NCI-H1048 (cell line): Measurements from ENCODE around the gene TRIM40.
"Not testable (repeated sequence)": the region's sequence is repeated elsewhere in the genome, so short reads cannot be mapped to it uniquely, and the experiment has no call there.

Source experiments
- DNase-seq: peaks from one replicate; lab custom pipeline; 2025; lab: John Stamatoyannopoulos, UW

The TRIM40 gene

DNA sequence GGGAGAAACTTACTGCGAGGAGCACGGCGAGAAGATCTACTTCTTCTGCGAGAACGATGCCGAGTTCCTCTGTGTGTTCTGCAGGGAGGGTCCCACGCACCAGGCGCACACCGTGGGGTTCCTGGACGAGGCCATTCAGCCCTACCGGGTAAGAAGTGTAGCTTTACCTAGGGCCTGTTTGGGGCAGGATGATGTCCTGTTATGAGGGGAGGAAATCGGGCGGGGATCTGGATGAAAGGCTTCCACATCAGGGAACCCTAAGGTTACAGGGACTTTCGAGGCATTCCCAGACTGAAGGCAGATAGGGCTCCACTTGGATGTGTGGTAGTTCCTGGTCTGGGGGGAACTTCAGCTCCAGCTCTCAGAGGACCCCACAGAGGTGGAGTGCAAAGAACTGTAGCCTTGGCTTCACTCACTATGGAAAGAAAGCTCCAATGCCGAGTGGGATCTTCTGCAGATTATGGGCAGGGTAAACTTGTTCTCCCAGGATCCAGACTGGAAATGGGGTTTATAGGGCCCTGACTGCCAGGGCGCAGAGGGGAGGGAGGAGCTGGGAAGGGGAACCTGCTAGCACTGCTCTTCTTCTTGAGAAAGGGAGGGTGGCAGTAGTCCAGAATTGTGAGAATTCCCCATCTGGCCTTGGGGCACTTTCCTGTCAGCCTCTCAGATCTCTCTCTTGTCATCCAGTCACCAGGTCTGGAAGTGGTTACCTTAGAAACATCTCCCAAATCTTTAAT, 28.1 kb downstream of the TRIM40 start:
- DNase-seq, result no peak

DNA sequence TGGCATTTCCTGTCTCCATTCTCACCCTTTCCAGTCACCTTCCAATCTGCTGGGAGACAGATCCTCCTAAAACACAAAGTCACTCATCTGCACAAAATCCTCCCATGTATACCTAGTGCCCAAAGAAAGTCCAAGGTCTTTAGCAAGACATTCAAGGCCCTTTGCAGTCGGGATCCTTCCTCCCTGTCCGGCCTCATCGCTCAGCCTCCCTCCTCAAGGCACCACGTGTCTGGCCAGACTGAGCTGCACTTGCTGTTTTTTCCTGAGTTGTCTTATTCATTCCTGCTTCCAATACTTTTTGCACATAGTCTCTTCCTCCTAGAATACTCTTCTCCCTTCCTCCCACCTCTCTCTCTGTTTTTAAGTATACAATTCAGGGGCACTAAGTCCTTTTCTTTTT, 28.8 kb downstream of the TRIM40 start:
- no peak for DNase-seq

DNA sequence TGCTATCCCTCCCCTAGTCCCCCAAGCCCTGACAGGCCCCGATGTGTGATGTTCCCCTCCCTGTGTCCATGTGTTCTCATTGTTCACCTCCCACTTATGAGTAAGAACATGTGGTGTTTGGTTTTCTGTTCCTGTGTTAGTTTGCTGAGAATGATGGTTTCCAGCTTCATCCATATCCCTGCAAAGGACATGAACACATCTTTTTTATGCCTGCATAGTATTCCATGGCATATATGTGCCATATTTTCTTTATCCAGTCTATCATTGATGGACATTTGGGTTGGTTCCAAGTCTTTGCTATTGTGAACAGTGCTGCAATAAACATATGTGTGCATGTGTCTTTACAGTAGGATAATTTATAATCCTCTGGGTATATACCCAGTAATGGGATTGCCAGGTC, 29.3 kb downstream of the TRIM40 start:
- not testable (repeated sequence) for DNase-seq

DNA sequence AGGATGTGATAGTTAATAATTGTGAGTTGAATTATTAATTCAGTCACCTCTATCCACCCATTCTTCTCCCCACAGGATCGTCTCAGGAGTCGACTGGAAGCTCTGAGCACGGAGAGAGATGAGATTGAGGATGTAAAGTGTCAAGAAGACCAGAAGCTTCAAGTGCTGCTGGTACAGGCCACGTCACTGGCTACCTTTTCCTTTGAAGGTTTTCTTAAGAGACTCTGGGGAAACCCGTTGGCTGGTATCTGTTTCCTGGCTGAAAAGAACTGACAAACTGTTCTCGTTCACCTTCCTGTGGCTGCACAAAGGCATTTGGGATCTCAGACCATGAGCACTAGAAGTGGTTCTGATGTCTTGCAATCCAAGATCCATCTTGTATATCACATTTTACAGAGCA, 31.2 kb downstream of the TRIM40 start:
- no peak for DNase-seq

DNA sequence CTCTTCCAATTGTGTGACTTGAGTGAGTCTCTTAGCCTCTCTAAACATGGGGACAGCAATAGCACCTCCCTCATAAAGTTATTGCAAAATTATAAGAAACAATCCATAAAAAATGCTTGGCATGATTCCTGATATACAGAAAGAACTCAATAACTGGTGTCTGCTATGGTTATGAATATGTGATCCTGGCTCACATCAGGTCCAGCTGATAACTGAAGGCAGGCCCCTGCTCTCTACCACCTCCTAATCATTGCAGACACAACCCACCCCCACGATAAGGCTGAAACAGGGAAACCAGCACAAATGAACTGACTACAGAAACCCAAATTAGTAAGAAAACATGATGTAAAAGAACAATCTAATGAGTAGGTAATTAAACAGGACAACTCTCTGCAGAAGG, 32.8 kb downstream of the TRIM40 start:
- no peak for DNase-seq

DNA sequence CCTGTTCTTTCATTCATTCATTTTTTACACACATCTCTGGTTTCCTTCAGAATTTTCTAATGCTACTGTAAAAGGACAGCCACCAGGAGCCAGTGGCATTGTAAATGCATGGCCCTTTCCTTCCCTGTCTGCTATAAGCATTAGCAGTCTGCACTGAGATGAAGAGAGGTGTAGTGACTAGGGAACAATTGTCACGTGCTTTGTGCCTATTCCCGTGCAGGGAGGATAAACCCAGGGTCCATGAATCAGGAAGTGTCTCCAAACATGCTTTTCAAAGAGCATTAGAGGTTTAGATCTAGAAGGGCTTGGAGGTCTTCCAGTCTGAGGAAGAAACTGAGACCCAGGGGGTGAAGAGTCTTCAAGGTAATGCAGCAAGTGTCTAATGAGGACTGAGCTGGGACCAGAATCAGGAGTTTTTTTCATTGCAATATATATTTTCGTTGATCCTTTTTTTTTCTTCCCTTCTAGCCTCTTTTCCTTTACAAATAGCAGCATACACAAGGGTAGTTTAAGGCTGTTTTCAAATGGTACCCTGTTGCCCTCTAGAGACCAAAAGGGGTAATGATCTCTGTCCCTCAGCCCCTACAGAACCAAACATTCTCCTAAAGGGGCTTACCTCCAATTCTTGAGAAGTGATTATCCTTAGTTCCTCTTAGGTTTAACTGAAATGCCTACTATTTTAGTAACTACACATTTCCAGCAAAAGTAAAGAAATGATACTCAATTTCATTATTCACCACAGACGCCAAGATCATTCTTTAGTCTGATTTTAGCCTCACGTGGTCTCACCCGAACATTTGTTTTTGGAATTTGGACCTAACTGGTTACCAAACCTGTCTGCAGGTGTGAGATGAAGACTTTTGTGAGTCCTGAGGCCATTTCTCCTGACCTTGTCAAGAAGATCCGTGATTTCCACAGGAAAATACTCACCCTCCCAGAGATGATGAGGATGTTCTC, 34.0 kb downstream of the TRIM40 start:
- no peak for DNase-seq

DNA sequence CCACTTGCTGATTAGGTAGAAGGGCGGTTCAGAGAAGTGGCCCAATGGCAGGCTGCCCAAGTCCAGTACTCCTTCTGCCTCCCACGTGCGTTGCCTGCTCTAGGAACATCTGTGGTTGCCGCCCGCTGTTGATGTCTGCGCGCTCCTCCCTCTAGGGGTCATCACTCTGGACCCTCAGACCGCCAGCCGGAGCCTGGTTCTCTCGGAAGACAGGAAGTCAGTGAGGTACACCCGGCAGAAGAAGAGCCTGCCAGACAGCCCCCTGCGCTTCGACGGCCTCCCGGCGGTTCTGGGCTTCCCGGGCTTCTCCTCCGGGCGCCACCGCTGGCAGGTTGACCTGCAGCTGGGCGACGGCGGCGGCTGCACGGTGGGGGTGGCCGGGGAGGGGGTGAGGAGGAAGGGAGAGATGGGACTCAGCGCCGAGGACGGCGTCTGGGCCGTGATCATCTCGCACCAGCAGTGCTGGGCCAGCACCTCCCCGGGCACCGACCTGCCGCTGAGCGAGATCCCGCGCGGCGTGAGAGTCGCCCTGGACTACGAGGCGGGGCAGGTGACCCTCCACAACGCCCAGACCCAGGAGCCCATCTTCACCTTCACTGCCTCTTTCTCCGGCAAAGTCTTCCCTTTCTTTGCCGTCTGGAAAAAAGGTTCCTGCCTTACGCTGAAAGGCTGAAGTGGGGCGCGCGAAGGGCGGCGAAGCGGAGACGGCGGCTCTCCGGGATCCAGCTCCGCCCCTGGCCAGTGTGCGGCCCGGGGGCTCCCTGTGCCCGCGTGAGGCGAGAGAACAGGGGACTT, 35.9 kb downstream of the TRIM40 start:
- DNase-seq, result no peak

DNA sequence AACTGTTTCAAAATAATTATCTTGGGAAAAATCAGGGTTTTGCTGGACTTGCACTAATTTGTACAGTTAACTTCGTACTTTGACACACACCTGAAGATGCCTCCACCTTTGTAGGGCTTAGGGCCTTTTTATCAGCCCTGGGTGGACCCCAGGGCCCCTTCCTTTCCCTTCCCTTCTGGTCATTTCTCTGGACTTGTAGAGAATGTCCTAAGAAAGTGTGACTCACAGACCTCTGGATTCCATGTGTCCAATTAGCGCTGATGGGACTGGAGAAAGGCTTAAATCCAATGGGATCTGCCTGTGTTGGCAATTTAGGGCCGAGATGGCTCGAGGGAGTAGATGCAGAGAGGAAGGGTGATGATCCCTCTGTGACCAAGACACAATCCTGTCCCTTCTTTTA, 36.7 kb downstream of the TRIM40 start:
- DNase-seq, result no peak

DNA sequence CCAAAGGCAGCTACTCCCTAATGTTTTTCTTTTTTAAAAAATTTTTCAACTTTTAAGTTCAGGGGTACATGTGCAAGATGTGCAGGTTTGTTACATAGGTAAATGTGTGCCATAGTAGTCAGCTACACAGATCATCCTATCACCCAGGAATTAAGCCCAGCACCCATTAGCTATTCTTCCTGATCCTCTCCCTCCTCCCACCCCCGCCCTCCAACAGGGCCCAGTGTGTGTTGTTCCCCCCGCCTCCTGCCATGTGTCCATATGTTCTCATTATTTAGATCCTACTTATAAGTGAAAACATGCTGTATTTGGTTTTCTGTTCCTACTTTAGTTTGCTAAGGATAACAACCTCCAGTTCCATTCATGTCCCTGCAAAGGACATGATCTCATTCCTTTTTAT, 39.8 kb downstream of the TRIM40 start:
- no peak for DNase-seq

DNA sequence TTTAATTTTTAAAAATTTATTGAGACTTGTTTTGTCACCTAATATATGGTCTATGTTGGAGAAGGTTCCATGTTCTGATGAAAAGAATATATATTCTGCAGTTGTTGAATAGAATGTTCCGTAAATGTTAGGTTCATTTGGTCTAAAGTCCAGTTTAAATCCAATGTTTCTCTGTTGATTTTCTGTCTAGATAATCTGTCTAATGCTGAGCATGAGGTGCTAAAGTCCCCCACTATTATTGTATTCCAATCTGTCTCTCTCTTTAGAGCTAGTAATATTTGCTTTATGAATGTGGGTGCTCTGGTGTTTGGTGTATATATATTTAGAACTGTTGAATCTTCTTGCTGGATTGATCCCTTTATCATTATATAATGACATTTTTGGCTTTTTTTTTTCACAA, 42.9 kb downstream of the TRIM40 start:
- DNase-seq, result no peak

DNA sequence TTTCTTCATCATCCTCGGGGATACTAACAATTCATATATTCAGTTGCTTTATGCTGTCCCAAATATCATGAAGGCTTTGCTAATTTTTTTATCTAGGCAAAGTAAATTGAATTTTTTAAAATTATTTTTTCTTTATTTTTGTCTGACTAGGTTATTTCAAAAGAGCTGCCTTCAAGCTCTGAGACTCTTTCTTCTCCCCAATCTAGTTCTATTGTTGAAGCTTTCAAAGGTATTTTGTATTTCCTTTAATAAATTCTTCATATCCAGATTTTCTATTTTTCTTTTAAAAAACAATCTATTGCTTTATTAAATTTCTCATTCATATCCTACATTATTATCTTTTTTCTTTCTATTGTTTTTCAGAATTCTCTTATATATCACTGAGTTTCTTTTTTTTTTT, 44.2 kb downstream of the TRIM40 start:
- DNase-seq, result no peak

DNA sequence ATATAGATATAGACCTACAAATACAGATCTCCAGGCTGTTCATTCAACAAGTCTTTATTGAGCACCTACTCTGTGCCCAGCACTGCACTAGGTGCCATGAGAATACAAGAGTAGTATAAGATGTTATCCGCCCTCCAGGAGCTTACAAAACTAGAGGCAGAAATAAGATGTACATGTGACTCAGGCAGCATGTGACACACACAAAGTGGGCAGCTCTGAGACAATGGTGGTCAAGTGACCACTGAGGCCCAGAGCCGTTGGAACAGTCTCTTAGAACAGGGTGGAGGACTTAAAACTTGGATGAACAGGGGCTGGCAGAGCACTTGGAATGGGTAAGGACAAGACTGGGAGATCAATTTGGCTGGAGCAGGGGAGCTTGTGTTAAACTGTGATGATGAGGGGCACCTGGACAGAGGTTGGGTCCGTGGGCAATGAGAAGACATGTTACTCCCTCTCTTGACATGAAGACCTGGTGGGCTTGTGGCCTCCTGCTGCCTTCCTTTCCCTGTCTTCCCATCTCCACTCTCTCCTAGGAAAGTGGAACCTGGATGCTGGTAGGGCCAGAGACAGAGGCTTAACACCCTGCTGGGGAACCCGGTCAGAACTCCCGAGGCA, 48.6 kb downstream of the TRIM40 start:
- DNase-seq, result no peak

DNA sequence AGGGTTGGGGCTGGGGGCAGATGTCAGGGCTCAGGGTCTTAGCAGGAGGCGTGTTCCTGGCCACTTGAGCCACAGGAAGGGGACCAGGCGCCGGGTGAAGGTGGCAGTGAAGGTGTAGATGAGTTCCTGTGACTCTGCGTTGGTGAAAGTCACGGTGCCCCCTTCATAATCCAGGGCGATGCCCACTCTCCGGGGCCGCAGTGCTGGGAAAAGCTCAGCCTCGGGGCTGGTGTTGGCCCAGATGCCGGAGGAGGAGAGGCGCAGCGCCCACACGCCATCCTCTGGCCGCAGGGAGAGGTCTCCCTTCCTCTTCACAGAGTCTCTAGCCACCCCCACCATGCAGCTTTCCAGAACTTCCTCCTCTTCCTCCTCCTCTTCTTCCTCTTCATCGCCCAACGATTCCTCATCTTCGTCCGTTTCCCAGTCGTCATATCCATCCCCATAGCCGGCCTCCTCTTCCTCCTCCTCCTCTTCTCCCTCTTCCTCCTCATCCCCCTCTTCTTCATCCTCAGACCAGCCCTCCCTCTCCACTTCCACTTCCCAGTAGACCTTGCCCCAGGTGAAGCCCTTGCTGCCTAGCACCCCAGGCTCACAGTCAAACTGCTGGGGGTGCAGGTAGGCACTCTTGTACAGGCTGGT, 50.0 kb downstream of the TRIM40 start:
- DNase-seq, result no peak

DNA sequence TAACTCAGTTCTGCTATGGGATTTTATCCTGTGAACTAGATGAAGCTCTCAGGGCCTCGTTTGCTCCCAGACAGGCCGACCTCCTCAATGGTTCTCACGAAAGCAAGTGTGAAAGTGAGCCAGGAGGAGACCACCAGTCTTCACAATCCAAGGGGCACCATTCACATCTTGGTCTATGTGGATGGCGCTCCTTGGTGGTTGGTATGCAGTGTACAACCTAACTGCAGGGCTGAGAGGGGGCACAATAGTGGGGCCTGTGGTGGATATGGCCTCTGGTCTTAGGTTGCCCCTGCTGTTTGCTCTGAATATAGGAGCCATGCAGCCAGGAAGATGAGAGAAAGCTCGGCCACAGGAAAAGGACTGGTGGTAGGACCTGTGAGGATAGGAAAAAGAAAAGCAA, 52.6 kb downstream of the TRIM40 start:
- DNase-seq, result no peak

DNA sequence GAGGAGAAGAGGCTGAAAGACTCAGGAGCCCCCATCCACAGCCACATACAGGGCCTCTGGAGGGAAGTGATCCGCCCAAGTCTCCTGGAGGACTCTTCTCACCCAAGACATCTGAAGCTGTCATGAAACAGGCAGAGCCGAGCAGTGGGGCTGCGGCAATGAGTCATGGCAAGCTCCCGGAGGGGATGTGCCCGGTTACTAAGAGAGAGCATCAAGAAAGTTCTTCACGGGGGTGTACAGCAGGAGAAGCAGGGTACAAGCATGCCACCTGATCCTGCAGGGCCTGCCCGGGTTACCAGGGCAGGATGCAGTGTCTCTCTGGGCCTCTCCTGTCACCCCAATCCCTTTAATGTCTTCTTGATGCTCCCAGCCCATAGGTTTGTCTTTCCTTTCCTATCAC, 56.1 kb downstream of the TRIM40 start:
- no peak for DNase-seq

DNA sequence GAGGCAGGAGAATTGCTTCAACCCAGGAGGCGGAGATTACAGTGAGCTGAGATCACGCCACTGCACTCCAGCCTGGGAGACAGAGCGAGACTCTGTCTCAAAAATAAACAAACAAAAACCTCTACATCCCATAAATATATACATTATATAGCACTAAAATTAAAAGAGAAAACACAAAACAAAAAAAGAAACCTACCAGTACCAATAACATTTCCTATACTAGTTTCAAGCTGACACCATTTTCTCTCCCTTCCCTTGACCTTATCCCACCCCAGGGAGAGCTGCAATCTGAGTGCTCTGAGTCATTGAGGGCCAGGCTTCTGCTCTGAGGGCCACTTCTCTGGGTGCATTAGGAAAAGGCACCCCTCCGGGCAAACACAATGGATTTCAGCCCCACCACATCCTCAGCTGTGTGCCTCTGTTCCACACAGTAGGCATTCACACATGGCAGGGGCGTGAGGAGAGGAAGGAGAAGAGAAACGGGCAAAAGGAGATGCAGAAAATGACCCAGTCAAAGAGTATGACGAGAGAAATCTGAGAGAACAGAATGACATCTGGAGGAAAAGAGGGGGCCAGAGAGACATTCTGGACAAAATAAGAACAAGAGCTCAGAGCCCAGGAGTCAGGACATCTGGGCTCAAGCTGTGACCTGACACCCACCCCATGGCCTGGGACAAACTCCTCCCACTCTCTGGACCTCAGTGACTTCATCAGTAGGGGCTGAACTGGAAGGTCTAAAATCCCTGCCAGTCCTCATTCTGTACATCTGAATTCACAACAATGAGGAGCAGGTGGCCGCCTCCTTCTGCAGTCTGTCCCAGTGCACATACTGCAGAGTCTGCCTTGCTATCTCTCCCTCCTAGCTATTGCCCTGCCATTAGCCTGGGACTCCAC, 59.1 kb downstream of the TRIM40 start:
- DNase-seq, result no peak

DNA sequence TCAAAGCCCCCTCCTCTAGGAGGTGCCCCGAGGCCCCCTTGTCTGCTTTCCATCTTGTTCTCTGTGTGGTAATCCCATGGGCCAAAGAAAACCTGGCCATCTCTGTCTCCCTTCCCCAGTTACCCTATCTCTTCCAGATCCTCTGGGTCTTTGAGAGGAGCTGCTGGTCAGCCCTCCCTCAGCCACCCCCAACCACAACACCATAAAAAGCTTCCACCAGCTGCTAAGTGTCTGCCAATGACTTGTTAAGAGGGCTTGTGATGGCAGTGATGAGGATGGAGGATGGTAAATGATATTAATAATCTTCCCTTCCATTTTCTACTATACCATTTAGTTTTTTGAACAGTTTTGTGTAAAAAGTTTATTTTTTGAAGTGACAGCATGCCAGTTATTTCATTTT, 60.0 kb downstream of the TRIM40 start:
- DNase-seq, result no peak

DNA sequence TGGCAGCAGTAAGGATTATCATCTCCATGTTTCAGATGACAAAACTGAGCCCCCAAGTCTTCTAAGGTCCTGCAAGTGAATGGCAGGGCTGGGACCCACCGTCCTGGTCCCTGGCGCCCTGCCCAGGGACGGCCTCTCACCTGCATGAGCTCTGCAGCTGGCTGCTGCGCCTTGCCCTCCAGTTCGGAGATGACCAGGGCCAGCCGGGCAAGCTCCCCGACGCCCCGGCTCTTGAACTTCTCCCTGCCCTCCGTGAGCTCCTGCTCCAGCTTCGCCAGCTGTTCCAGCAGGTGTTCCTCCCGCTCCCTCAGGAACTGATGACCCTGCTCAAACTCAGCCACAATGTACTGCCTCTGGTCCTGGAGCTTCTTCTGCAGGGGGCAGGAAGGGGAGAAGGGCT, 60.4 kb downstream of the TRIM40 start:
- no peak for DNase-seq
